ENCODE measurements around the gene LACTB.
"Not testable (repeated sequence)": the region's sequence is repeated elsewhere in the genome, so short reads cannot be mapped to it uniquely, and the experiment has no call there.

LACTB gene

DNA sequence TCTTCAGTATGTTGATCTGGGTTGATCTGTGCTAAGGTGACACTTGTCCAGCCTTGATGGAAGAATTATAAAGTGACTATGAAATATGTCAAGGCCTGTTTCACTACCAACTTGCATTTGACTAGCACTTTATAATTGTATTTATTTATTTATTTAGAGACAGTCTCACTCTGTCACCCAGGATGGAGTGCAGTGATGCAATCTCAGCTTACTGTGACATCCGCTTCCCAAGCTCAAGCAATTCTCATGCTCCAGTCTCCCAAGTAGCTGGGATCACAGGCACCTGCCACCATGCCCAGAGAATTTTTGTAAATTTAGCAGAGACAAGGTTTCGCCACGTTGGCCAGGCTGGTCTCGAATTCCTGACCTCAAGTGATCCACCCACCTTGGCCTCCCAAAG lies 25.5 kb upstream of the LACTB start:
- Mint-ChIP-seq H3K27ac (no peak overlapping the region), H3K27me3 (peaks cover 16% of the 10 kb centered on the region), H3K4me3 (no peak overlapping the region), H3K36me3 (no peaks in the 10 kb centered on the region), H3K9me3 (peaks cover 2% of the 10 kb centered on the region), H3K4me1 (peaks cover 4% of the 10 kb centered on the region)
- DNase-seq, result no peak
- CTCF ChIA-PET, result no interaction called here

DNA sequence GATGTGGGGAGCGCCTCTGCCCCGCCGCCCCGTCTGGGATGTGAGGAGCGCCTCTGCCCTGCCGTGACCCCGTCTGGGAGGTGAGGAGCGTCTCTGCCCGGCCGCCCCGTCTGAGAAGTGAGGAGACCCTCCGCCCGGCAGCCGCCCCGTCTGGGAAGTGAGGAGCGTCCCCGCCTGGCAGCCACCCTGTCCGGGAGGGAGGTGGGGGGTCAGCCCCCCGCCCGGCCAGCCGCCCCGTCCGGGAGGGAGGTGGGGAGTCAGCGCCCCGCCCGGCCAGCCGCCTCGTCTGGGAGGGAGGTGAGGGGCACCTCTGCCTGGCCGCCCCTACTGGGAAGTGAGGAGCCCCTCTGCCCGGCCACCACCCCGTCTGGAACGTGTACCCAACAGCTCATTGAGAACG lies 22.8 kb upstream of the LACTB start:
- H3K36me3 Mint-ChIP-seq, H3K27ac Mint-ChIP-seq, H3K4me1 Mint-ChIP-seq, H3K9me3 Mint-ChIP-seq, DNase-seq, H3K4me3 Mint-ChIP-seq, CTCF ChIA-PET: not testable (repeated sequence)
- peaks cover 12% of the 10 kb centered on the region for H3K27me3 Mint-ChIP-seq

DNA sequence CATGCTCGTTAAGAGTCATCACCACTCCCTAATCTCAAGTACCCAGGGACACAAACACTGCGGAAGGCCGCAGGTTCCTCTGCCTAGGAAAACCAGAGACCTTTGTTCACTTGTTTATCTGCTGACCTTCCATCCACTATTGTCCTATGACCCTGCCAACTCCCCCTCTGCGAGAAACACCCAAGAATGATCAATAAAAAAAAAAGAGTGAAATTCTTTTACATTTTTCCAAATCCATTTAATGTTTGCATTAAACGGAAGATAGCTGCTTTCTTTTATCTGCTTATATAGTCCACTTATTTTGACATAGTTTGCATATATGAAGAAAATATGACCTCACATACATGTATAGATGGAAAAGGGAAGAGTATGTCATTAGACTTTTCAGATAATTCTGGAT lies 22.1 kb upstream of the LACTB start:
- H3K4me3 Mint-ChIP-seq, H3K4me1 Mint-ChIP-seq, DNase-seq, H3K36me3 Mint-ChIP-seq, H3K9me3 Mint-ChIP-seq, H3K27ac Mint-ChIP-seq, CTCF ChIA-PET: not testable (repeated sequence)
- H3K27me3 Mint-ChIP-seq, result peaks cover 14% of the 10 kb centered on the region

DNA sequence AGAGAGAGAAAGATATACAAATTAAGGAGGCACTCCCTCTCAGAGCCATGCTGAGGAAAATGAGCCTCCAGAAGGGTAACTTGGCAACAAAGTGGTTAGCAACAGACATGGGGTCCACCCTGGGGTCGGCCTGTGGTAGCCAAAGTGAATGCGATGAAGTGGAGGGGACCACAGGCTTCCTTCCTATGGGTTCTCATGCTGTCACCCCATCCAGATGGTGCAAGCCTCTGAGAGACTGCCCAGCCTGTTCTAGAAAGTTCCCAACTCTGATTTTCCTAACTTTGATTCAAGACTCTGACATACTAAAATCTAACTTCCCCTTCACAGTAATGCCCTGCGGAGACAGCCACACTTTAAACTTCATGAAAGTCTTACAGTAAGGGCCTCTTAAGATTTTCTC lies 18.2 kb upstream of the LACTB start:
- Mint-ChIP-seq H3K36me3 (no peaks in the 10 kb centered on the region), H3K27me3 (peaks cover 16% of the 10 kb centered on the region), H3K27ac (no peak overlapping the region), H3K4me1 (no peaks in the 10 kb centered on the region), H3K9me3 (peaks cover 7% of the 10 kb centered on the region), H3K4me3 (no peak overlapping the region)
- CTCF ChIA-PET, result no interaction called here
- no peak for DNase-seq

DNA sequence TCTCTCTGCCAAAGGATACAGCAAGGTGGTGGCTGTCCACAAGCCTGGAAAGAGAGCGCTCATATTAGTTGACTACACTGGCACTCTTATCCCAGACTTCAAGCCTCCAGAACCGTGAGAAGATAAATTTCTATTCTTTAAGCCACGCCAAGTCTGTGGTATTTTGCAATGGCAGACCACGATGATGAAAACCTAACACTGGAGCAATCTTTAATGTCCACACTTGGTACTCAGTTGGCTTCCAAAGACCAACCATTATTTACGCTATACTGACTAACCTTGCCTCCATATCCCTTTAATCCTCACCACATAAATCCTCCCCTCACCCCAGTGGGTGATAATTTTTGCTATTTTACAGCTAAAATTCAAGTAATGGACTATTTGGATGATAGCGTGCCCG lies 16.9 kb upstream of the LACTB start:
- no peaks in the 10 kb centered on the region for H3K4me1 Mint-ChIP-seq
- no peaks in the 10 kb centered on the region for H3K36me3 Mint-ChIP-seq
- CTCF ChIA-PET, result no interaction called here
- peaks cover 26% of the 10 kb centered on the region for H3K27me3 Mint-ChIP-seq
- H3K4me3 Mint-ChIP-seq, result no peak overlapping the region
- H3K9me3 Mint-ChIP-seq, result peaks cover 6% of the 10 kb centered on the region
- no peak for DNase-seq
- H3K27ac Mint-ChIP-seq, result no peak overlapping the region

DNA sequence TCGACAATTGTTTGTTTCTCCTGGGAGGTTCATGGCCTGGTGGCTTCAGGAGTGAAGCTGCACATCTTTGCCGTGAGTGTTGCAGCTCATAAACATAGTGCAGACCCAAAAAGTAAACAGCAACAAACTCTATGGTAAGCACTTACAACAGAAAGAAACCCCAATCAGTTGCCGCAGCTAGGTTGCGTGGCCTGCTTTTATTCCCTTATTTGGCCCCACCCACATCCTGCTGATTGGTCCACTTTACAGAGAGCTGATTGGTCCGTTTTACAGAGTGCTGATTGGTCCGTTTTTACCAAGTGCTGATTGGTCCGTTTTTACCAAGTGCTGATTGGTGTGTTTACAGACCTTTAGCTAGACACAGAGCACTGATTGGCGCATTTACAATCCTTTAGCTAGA lies 16.3 kb upstream of the LACTB start:
- H3K9me3 Mint-ChIP-seq, CTCF ChIA-PET: not testable (repeated sequence)
- H3K27me3 Mint-ChIP-seq, result peaks cover 32% of the 10 kb centered on the region

DNA sequence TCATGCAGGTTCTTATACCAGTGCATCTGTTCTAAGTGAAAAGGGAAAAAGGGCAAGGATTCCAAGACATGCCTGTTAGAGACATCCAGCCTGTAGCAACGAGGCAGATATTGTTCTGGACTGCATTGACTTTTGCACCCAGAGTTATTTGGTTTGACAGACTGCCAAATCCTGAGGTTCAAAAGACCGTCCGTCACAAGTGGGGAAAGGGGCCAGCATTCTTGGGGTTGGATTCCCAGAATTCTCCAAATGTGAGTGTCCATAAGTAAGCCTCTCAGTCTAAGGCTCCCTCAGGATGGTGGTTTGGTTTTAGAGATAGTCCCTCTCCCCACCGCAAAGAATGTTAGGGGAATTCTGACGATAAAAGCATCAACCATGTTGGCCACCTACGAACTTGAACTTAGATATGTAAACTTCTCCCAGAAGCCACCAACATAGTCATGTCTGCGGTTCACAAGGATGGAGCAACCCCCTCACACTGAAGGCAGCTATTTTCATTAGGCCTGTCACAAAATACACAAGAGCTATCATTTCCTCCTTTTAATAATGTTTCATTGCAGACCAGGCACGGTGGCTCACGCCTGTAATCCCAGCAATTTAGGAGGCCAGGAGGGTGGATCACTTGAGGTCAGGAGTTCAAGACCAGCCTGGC lies 13.6 kb upstream of the LACTB start:
- CTCF ChIA-PET, result interaction anchor here (1.3 to 1.8 kb wide), 2 partner anchors 14 to 60 kb away, joined by 5 to 7 read pairs; no protein-coding TSS in a partner anchor
- Mint-ChIP-seq H3K9me3 (peaks cover 5% of the 10 kb centered on the region), H3K36me3 (no peaks in the 10 kb centered on the region), H3K4me1 (no peaks in the 10 kb centered on the region), H3K27me3 (peaks cover 26% of the 10 kb centered on the region), H3K27ac (no peak overlapping the region), H3K4me3 (no peak overlapping the region)
- DNase-seq, result no peak

More for the DNA sequence above, 16.3 kb upstream of the LACTB start:
- DNase-seq, H3K27ac Mint-ChIP-seq, H3K4me1 Mint-ChIP-seq, H3K4me3 Mint-ChIP-seq, H3K36me3 Mint-ChIP-seq: not testable (repeated sequence)

DNA sequence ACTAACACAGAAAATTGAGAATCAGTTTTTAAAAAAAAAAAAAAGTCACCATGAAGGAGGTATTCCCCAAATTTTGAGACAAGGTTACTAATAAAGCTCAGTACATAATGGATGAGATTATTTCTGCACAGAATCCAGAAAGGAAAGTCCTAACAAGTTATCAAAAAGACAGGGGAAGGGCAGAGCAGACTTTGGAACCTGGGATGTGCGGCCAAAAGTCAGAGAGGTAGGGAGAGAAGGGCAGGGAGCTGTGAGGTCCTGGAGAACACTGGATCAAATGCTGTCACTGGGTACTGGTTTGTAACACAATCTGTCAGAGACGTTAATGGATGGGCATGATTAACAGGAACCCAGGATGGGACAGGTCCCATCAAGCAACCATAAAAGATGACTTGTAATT lies 12.2 kb upstream of the LACTB start:
- Mint-ChIP-seq H3K27ac (no peak overlapping the region), H3K36me3 (no peaks in the 10 kb centered on the region), H3K9me3 (peaks cover 5% of the 10 kb centered on the region), H3K4me1 (no peaks in the 10 kb centered on the region), H3K4me3 (no peak overlapping the region), H3K27me3 (peaks cover 18% of the 10 kb centered on the region)
- DNase-seq, result no peak
- CTCF ChIA-PET, result interaction anchor here (1.8 kb wide), 1 partner anchor 62 kb away, joined by 5 read pairs; no protein-coding TSS in a partner anchor

DNA sequence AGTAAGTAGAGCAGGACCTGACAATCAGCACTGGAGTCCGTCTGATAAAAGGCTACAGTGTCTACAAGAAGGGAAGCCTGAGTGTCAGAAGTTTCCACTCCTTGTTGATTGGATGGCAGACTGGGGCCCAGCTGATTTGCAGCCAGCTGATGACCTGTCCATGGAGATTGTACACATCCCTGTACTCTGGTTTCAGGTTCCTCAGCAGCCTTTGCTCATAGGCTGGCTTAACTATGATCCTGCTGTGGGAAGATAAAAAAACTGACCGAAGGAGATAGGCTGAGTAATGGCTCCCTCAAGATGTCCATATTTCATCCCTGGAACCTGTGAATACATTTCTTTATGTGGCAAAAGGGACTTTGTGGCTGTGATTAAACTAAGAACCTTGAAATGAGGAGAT lies 11.7 kb upstream of the LACTB start:
- Mint-ChIP-seq H3K4me3 (no peak overlapping the region), H3K4me1 (no peaks in the 10 kb centered on the region), H3K27me3 (peaks cover 16% of the 10 kb centered on the region), H3K9me3 (peaks cover 5% of the 10 kb centered on the region), H3K27ac (no peak overlapping the region), H3K36me3 (no peaks in the 10 kb centered on the region)
- CTCF ChIA-PET, result no interaction called here
- DNase-seq, result no peak

DNA sequence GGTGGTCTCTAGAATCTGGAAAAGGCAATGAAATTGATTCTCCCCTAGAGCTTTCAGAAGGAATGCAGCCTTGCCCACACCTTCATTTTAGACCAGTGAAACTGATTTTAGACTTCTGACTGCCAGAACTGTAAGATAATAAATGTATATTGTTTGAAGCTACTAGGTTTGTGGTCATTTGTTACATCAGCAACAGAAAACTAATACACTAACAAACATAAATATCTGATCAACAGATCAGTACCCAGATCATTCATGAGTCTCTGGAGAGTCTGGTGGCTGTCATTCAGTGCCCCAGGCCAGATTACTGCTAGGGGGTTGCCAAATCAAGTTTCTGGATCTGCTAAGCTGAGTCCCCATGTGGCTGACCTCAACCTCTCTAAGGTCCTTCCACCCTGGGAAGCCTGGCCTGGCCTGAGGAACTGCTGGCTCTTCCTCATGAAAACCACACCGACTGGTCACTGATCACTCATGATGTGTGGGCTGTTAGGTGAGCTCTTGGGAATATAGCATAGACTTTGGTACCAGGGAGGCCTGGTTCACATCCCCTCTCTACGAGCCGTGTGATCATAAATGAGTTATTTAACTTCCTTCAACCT lies 11.1 kb upstream of the LACTB start:
- H3K36me3 Mint-ChIP-seq, result no peaks in the 10 kb centered on the region
- no peak for DNase-seq
- H3K4me3 Mint-ChIP-seq, result no peak overlapping the region
- H3K27me3 Mint-ChIP-seq, result peaks cover 16% of the 10 kb centered on the region
- H3K9me3 Mint-ChIP-seq, result peaks cover 4% of the 10 kb centered on the region
- no peaks in the 10 kb centered on the region for H3K4me1 Mint-ChIP-seq
- H3K27ac Mint-ChIP-seq, result no peak overlapping the region
- CTCF ChIA-PET, result interaction anchor here (1.6 kb wide), 1 partner anchor 371 kb away, joined by 3 read pairs; no protein-coding TSS in a partner anchor

DNA sequence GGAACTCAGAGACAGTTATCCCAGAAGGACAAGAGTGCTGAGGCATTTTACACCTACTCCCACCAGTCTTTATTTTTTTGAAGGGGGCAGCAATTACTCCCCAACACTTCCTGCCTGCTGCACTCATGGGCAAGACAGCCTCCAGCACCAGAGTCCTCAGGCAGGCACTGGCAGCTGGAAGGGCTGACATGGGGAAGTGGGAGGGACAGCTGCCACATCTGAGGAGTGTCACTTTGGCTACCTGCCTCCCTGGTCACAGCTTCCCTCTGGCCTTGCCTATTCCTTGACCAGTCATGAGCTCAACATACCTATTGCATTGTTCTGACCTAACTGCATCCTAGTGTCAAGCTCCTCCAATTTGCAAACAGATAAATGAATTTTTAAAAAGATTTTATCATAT lies 10.2 kb upstream of the LACTB start:
- Mint-ChIP-seq H3K27ac (no peak overlapping the region), H3K4me3 (no peak overlapping the region), H3K27me3 (peaks cover 16% of the 10 kb centered on the region), H3K9me3 (no peaks in the 10 kb centered on the region), H3K4me1 (no peaks in the 10 kb centered on the region), H3K36me3 (no peaks in the 10 kb centered on the region)
- CTCF ChIA-PET, result interaction anchor here (1.1 to 1.6 kb wide), 2 partner anchors 17 to 372 kb away, joined by 3 to 4 read pairs; no protein-coding TSS in a partner anchor
- no peak for DNase-seq

DNA sequence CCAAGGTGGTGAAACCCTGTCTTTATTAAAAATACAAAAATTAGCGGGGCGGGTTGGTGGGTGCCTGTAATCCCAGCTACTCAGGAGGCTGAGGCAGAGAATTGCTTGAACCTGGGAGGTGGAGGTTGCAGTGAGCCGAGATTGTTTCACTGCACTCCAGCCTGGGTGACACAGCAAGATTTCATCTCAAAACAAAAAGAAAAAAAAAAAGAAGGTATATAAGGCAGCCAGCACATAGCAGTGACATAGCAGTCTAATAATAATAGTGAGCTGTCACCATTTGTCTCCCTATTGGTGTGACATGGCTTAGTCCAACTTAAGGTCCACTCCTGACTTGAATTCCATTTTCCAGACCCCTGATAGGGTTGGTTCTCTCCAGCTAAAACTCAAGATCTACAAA lies 8.8 kb upstream of the LACTB start:
- H3K27me3 Mint-ChIP-seq, result peaks cover 16% of the 10 kb centered on the region
- CTCF ChIA-PET, result no interaction called here
- no peaks in the 10 kb centered on the region for H3K36me3 Mint-ChIP-seq
- no peak for DNase-seq
- no peak overlapping the region for H3K27ac Mint-ChIP-seq
- no peaks in the 10 kb centered on the region for H3K9me3 Mint-ChIP-seq
- H3K4me1 Mint-ChIP-seq, result no peaks in the 10 kb centered on the region
- no peak overlapping the region for H3K4me3 Mint-ChIP-seq

DNA sequence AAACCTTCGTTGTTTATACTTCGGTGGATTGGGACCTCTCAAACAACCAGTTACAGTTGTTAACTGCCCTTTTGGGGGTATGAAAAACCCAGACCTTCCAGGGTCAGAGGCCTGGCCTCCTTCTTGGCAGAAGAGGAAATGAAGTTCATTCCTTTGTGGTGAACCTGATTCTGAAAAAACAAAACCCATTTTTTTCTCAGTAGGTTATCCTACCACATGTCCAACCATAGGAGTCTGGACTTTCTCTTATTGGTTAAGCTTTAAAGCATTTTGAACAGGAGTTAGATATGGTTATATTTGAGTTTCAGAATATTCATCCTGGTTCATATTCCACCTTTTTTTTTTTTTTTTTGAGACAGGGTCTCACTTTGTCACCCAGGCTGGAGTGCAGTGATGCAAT lies 7.2 kb upstream of the LACTB start:
- Mint-ChIP-seq H3K9me3 (peaks cover 5% of the 10 kb centered on the region), H3K36me3 (no peaks in the 10 kb centered on the region)

DNA sequence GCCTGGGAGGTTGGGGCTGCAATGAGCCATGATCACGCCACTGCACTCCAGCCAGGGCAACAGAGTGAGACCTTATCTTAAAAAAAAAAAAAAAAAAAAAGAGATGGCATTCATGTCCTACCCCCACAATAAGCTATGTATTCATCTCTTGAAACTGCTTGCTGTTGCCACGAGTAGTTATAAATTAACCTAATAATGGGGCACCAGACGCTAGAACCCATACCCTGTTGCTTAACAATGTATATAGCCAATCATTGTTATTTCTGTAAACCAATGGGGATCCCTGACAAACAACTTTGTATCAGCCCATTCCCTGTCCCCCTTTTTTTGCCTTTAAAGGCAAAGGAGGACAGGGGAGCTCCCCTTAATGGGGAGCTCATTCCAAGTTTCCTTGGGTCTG lies 2.8 kb upstream of the LACTB start:
- peaks cover 15% of the 10 kb centered on the region for H3K4me1 Mint-ChIP-seq

More for the DNA sequence above, 7.2 kb upstream of the LACTB start:
- no peak for DNase-seq
- CTCF ChIA-PET, result no interaction called here
- H3K4me3 Mint-ChIP-seq, result no peak overlapping the region
- peaks cover 9% of the 10 kb centered on the region for H3K27me3 Mint-ChIP-seq
- no peaks in the 10 kb centered on the region for H3K4me1 Mint-ChIP-seq
- H3K27ac Mint-ChIP-seq, result no peak overlapping the region

More for the DNA sequence above, 2.8 kb upstream of the LACTB start:
- CTCF ChIA-PET, result no interaction called here
- Mint-ChIP-seq H3K27me3 (no peaks in the 10 kb centered on the region), H3K4me3 (no peak overlapping the region), H3K36me3 (peaks cover 7% of the 10 kb centered on the region), H3K9me3 (peaks cover 20% of the 10 kb centered on the region), H3K27ac (no peak overlapping the region)
- DNase-seq, result no peak
